ENCODE results near the gene STARD3.

DNA sequence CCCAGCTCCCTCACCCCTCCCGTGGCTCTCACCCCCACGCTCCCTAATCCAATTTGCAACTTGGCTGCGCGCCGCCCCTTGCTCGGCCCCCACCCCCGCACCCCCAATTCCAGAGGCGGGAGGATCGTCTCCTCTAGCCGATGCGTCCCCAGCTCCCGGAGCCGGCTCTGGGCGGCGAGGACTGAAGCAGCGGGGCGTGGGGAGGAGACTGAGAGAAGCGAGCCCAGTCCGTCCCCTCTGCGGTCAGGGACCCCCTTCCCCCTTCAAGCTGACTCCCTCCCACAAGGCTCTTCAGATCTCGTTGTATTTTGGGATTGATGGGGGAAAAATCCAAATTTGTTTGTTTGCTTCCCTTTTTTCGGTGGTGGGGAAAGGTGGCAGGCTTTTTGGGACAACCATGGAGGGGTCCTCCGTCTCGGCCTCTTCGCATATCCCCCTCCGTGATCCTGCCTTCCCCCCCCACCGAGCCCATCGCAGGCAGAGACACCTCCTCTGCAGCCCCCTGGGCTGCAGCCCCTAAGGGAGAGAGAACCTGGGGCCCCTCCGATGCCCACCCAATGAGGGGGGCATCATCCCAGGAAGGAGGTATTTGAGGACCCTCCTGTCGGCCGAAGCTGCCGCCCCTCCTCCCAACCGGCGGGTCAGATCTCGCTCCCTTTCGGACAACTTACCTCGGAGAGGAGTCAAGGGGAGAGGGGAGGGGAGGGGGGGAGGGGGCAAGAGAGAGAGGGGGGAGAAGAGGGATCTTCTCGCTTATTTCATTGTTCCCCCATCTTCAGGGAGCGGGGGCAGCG, 29.7 kb upstream of the STARD3 start:
- TF ChIP-seq HHEX (CRISPR knock-in tag; IDR thresholded peaks at IDR 0.05), result no peak
- no peak for TF ChIP-seq SRSF1 (optimal IDR thresholded peaks at IDR 0.05; ENCODE audit: low read depth, low read length)
- TF ChIP-seq YY1 (IDR thresholded peaks at IDR 0.05; ENCODE audit: insufficient read depth, insufficient replicate concordance, low read depth, low read length), result no peak
- TF ChIP-seq YEATS2 (CRISPR knock-in tag; IDR thresholded peaks at IDR 0.05; ENCODE audit: borderline replicate concordance), result no peak
- no peak for TF ChIP-seq ZNF556 (CRISPR knock-in tag; IDR thresholded peaks at IDR 0.05; ENCODE audit: borderline replicate concordance)
- TF ChIP-seq FOXK1 (CRISPR knock-in tag; IDR thresholded peaks at IDR 0.05; ENCODE audit: borderline replicate concordance, low read depth), result no peak
- no peak for TF ChIP-seq IKZF1 (IDR thresholded peaks at IDR 0.05)
- TF ChIP-seq MEF2D (CRISPR knock-in tag; IDR thresholded peaks at IDR 0.05), result no peak
- TF ChIP-seq, protein P1, sequence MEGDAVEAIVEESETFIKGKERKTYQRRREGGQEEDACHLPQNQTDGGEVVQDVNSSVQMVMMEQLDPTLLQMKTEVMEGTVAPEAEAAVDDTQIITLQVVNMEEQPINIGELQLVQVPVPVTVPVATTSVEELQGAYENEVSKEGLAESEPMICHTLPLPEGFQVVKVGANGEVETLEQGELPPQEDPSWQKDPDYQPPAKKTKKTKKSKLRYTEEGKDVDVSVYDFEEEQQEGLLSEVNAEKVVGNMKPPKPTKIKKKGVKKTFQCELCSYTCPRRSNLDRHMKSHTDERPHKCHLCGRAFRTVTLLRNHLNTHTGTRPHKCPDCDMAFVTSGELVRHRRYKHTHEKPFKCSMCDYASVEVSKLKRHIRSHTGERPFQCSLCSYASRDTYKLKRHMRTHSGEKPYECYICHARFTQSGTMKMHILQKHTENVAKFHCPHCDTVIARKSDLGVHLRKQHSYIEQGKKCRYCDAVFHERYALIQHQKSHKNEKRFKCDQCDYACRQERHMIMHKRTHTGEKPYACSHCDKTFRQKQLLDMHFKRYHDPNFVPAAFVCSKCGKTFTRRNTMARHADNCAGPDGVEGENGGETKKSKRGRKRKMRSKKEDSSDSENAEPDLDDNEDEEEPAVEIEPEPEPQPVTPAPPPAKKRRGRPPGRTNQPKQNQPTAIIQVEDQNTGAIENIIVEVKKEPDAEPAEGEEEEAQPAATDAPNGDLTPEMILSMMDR (CRISPR knock-in tag; IDR thresholded peaks at IDR 0.05), result no peak
- no peak for TF ChIP-seq ZNF138 (CRISPR knock-in tag; IDR thresholded peaks at IDR 0.05; ENCODE audit: low read depth)
- no peak for TF ChIP-seq CEBPB (IDR thresholded peaks at IDR 0.05; ENCODE audit: borderline replicate concordance, low read depth, low read length)
- no peak for TF ChIP-seq KDM5B (CRISPR knock-in tag; IDR thresholded peaks at IDR 0.05; ENCODE audit: borderline replicate concordance)
- TF ChIP-seq, protein P2, sequence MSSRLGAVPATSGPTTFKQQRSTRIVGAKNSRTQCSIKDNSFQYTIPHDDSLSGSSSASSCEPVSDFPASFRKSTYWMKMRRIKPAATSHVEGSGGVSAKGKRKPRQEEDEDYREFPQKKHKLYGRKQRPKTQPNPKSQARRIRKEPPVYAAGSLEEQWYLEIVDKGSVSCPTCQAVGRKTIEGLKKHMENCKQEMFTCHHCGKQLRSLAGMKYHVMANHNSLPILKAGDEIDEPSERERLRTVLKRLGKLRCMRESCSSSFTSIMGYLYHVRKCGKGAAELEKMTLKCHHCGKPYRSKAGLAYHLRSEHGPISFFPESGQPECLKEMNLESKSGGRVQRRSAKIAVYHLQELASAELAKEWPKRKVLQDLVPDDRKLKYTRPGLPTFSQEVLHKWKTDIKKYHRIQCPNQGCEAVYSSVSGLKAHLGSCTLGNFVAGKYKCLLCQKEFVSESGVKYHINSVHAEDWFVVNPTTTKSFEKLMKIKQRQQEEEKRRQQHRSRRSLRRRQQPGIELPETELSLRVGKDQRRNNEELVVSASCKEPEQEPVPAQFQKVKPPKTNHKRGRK (CRISPR knock-in tag; IDR thresholded peaks at IDR 0.05), result no peak

Data from HepG2 (cell line).